HFF-Myc (cell line): ENCODE measurements around the gene OR6C65.
"Not testable (repeated sequence)": the region's sequence is repeated elsewhere in the genome, so short reads cannot be mapped to it uniquely, and the experiment has no call there.

Experiments used
- DNase-seq: peaks from one replicate; pipeline ENCODE4 v3.0.0-alpha.2; 2011; ENCODE audit warnings: low read depth; ENCODE audit errors: extremely low read depth
- H3K4me3 ChIP-seq: replicated peaks from 2 replicates; pipeline ENCODE4 v1.5.1; 2011; ENCODE audit warnings: low read depth, mild to moderate bottlenecking, control low read depth, low read length
- CTCF ChIP-seq: IDR thresholded peaks from 2 replicates; pipeline ENCODE4 v1.5.1; 2012; ENCODE audit warnings: mild to moderate bottlenecking, low read depth, low read length, control low read depth; ENCODE audit errors: missing control alignments

Gene OR6C65

GRCh38 chr12:55425954-55426353, 25.6 kb downstream of the OR6C65 start, which contains the start of gene OR6C76:
Gene OR6C76 (plus strand): TSS chr12:55426254. CDS start chr12:55426254, 0 bp downstream.
- no peak for DNase-seq
- no peak for TF ChIP-seq CTCF
- H3K4me3 ChIP-seq = no peak within 1 kb of the TSS

GRCh38 chr12:55428331-55429243, 28.3 kb downstream of the OR6C65 start:
- no peak overlapping the region for H3K4me3 ChIP-seq
- no peak for TF ChIP-seq CTCF
- DNase-seq = no peak

- H3K4me3 ChIP-seq, DNase-seq: not testable (repeated sequence)
Measured at GRCh38 chr12:55441233-55441632, 40.9 kb downstream of the OR6C65 start.

GRCh38 chr12:55443776-55444175, 43.4 kb downstream of the OR6C65 start, which contains the start of gene OR6C2:
Gene OR6C2 (plus strand): TSS chr12:55444076. CDS start chr12:55452214, 8,138 bp downstream.
- no peak for DNase-seq
- no peak within 1 kb of the TSS for H3K4me3 ChIP-seq
- TF ChIP-seq CTCF = no peak

GRCh38 chr12:55445357-55445756, 45.0 kb downstream of the OR6C65 start:
- H3K4me3 ChIP-seq = no peak overlapping the region
- no peak for DNase-seq
- no peak for TF ChIP-seq CTCF

- no peak overlapping the region for H3K4me3 ChIP-seq
- DNase-seq = no peak
- TF ChIP-seq CTCF = no peak
Measured at GRCh38 chr12:55446326-55446725, 46.0 kb downstream of the OR6C65 start.

GRCh38 chr12:55448825-55449224, 48.5 kb downstream of the OR6C65 start:
- H3K4me3 ChIP-seq = no peak overlapping the region
- TF ChIP-seq CTCF = no peak
- DNase-seq = no peak
